Transverse colon (tissue), 4 donors: Measurements from ENCODE around the gene CDCA3. TPM values are rescaled to one million over a fixed set of nuclear protein-coding genes. Genes with fewer than 3 reads are reported as not detected.

ENCODE experiments used
- DNase-seq: peaks from one replicate; pipeline ENCODE4 v3.0.0-alpha.2; 2019
- H3K27ac ChIP-seq, 4 donors: fragments of 200-600 bp; sonication (generic); 2 replicates each; pipeline ENCODE4 v1.5.1; 2016 to 2018; ENCODE audit warnings: inconsistent platforms in 4 of 4
- H3K27me3 ChIP-seq: fragments of 200-600 bp; sonication (generic); 2 replicates; pipeline ENCODE4 v1.5.1; 2017; ENCODE audit warnings: inconsistent platforms
- H3K36me3 ChIP-seq, 4 donors: fragments of 200-600 bp; sonication (generic); 2 replicates each; pipeline ENCODE4 v1.5.1; 2017 to 2019; ENCODE audit warnings: inconsistent platforms in 4 of 4
- H3K4me1 ChIP-seq, 4 donors: fragments of 200-600 bp; sonication (generic); 2 replicates each; pipeline ENCODE4 v1.5.1; 2017 to 2020; ENCODE audit warnings: inconsistent platforms in 4 of 4
- H3K4me3 ChIP-seq, 4 donors: fragments of 200-600 bp; sonication (generic); 1 replicate in 1 of 4; 2 replicates in 3 of 4; pipeline versions ENCODE4 v1.5.1 to v1.6.1; 2017 to 2019; ENCODE audit warnings: inconsistent platforms in 4 of 4
- H3K9me3 ChIP-seq, 2 donors: fragments of 200-600 bp; sonication (generic); 2 replicates each; pipeline ENCODE4 v1.5.1; 2017 to 2019; ENCODE audit warnings: inconsistent platforms in 2 of 2
- CTCF ChIP-seq, 5 experiments: fragments of 200-600 bp in 3 of 5; fragments of 450-650 bp in 2 of 5; sonication (generic) in 3 of 5; IDR thresholded peaks; 1 replicate in 2 of 5; 2 replicates in 3 of 5; pipeline ENCODE4 v1.5.1; 2016 to 2017; ENCODE audit warnings: antibody characterized with exemption in 5 of 5, inconsistent platforms in 3 of 5, mild to moderate bottlenecking in 2 of 5, moderate library complexity in 1 of 5
- EP300 ChIP-seq: sonication (generic); formaldehyde crosslinking; IDR thresholded peaks from one replicate; pipeline ENCODE4 v1.6.1; 2017; ENCODE audit warnings: antibody characterized with exemption, low read depth
- POLR2A ChIP-seq: fragments of 450-650 bp; IDR thresholded peaks from one replicate; pipeline ENCODE4 v1.6.1; 2016; ENCODE audit warnings: antibody characterized with exemption, mild to moderate bottlenecking, moderate library complexity
- POLR2AphosphoS5 ChIP-seq, 3 donors: sonication (generic); formaldehyde crosslinking; IDR thresholded peaks; one replicate each; pipeline ENCODE4 v1.6.1; 2016; ENCODE audit warnings: antibody characterized with exemption in 3 of 3
- WGBS, 2 donors: methylation state at CpG; one replicate each; pipeline ENCODE4 v1.1.5; 2018; ENCODE audit warnings: low coverage in 1 of 2; 5-methylcytosine and 5-hydroxymethylcytosine counted together
- in situ Hi-C, 4 donors: fragments of 200-750 bp; cut with MboI; loops; one replicate each; pipeline versions ENCODE4 v1.15.0 to v1.15.1; 2017; ENCODE audit warnings: low sequenced_read_pairs in 3 of 4, low pct_ligation_motif_present in 1 of 4, low pct_unique_long_range_greater_than_20kb in 1 of 4
- intact Hi-C: fragments of 100-400 bp; cut with DNase I; formaldehyde crosslinking; loops from one replicate; pipeline ENCODE4 v1.15.1; 2023; ENCODE audit warnings: low total_unique reads
- total RNA-seq, 4 donors: library from RNA; depleted of rRNA; stranded (reverse); fragments of >200 nt; gene quantifications; one replicate each; pipeline ENCODE4 v1.1.0, GENCODE V29; 2016

CDCA3 gene
- total RNA-seq, 4 donors from 2014 or later: 3.0 to 8.8 (median 3.3) TPM; not detected in 1

GRCh38 chr12:6831450-6831995 is 19.6 kb downstream of the CDCA3 start:
- DNase-seq: no peak
- Histone ChIP-seq H3K9me3 (no peaks in the 10 kb centered on the region), H3K27me3 (peaks cover 33% of the 10 kb centered on the region), H3K36me3 (no peaks in the 10 kb centered on the region), H3K4me3 (no peak overlapping the region), H3K27ac (no peak overlapping the region), H3K4me1 (peaks cover 5 to 27% (median 19%) of the 10 kb centered on the region in 4 donors)
- 67 to 82% methylated on average over 4 to 12 of the region's 12 CpGs for WGBS, 2 donors
- TF ChIP-seq POLR2A (no peak), CTCF (IDR thresholded peaks at IDR 0.05) (no peak), POLR2AphosphoS5 (IDR thresholded peaks at IDR 0.05) (no peak), EP300 (no peak)
- intact Hi-C loops (no loop called here), in situ Hi-C loops (loop anchor here in 2 of 4 donors (25.0 kb wide), 1 partner anchor 94 kb away; no protein-coding TSS in a partner anchor)

- no peak for DNase-seq
- Histone ChIP-seq H3K27me3 (peaks cover 33% of the 10 kb centered on the region), H3K9me3 (no peaks in the 10 kb centered on the region), H3K4me1 (peaks cover 5 to 27% (median 19%) of the 10 kb centered on the region in 4 donors), H3K36me3 (no peaks in the 10 kb centered on the region), H3K4me3 (no peak overlapping the region), H3K27ac (no peak overlapping the region)
- 91% methylated on average over 6 of the region's 6 CpGs; no CpG with 5 or more reads in 1 of the 2 donors for WGBS, 2 donors
- in situ Hi-C loops: loop anchor here in 2 of 4 donors (25.0 kb wide), 1 partner anchor 94 kb away; no protein-coding TSS in a partner anchor
- TF ChIP-seq CTCF (IDR thresholded peaks at IDR 0.05): no peak
- no peak for TF ChIP-seq POLR2A
- no peak for TF ChIP-seq EP300
- TF ChIP-seq POLR2AphosphoS5 (IDR thresholded peaks at IDR 0.05): no peak
- intact Hi-C loops: no loop called here
Observed at GRCh38 chr12:6830999-6831398, 20.1 kb downstream of the CDCA3 start.

GRCh38 chr12:6830286-6830890 is 20.7 kb downstream of the CDCA3 start:
- in situ Hi-C loops: loop anchor here in 2 of 4 donors (25.0 kb wide), 1 partner anchor 93 kb away; no protein-coding TSS in a partner anchor
- Histone ChIP-seq H3K27me3 (peaks cover 34% of the 10 kb centered on the region), H3K36me3 (no peaks in the 10 kb centered on the region), H3K27ac (no peak overlapping the region), H3K9me3 (no peaks in the 10 kb centered on the region), H3K4me3 (no peak overlapping the region), H3K4me1 (peaks cover 6 to 28% (median 19%) of the 10 kb centered on the region in 4 donors)
- TF ChIP-seq POLR2AphosphoS5 (IDR thresholded peaks at IDR 0.05) (no peak), POLR2A (no peak)
- intact Hi-C loops: no loop called here
- 87% methylated on average over 11 of the region's 11 CpGs; no CpG with 5 or more reads in 1 of the 2 donors for WGBS, 2 donors
- no peak for DNase-seq

- Histone ChIP-seq H3K27me3 (peaks cover 41% of the 10 kb centered on the region), H3K36me3 (no peaks in the 10 kb centered on the region), H3K4me3 (peak overlapping the region; percentile 44 to 72 (median 61)), H3K9me3 (no peaks in the 10 kb centered on the region), H3K4me1 (peaks cover 9 to 32% (median 19%) of the 10 kb centered on the region in 4 donors), H3K27ac (peak overlapping the region; percentile 72 to 82 (median 76))
- DNase-seq: no peak
- 32% methylated on average over 19 of the region's 19 CpGs; no CpG with 5 or more reads in 1 of the 2 donors for WGBS, 2 donors
- intact Hi-C loops (loop anchor here (5.0 kb wide), 1 partner anchor 92 kb away; no protein-coding TSS in a partner anchor), in situ Hi-C loops (loop anchor here in 3 of 4 donors (10.0 to 25.0 kb wide), 2 partner anchors 85 to 92 kb away; no protein-coding TSS in a partner anchor)
- TF ChIP-seq CTCF (IDR thresholded peaks at IDR 0.05) (peak in 1 of 5 experiments; percentile 19), POLR2A (no peak)
Observed at GRCh38 chr12:6829536-6830220, 21.4 kb downstream of the CDCA3 start.
